SK-N-MC (cell line): ENCODE results near the gene TPO.

Source experiments
- DNase-seq: peaks from one replicate; pipeline ENCODE4 v3.0.0-alpha.2; 2011; ENCODE audit warnings: low read depth, low spot score
- H3K27ac ChIP-seq: fragments of 200-600 bp; sonication (generic); 2 replicates; pipeline ENCODE4 v1.5.1; 2016; ENCODE audit warnings: mixed run types
- H3K36me3 ChIP-seq: fragments of 200-600 bp; sonication (generic); 2 replicates; pipeline ENCODE4 v1.6.1; 2017; ENCODE audit warnings: antibody characterized with exemption, low read length, mixed read lengths; ENCODE audit not compliant: insufficient read depth
- H3K4me3 ChIP-seq: fragments of 200-600 bp; sonication (generic); 2 replicates; pipeline ENCODE4 v1.5.1; 2016
- H3K9ac ChIP-seq: fragments of 200-600 bp; sonication (generic); 2 replicates; pipeline ENCODE4 v1.8.0; 2017; ENCODE audit warnings: mixed run types, mixed read lengths; ENCODE audit not compliant: insufficient read length
- H3K9me3 ChIP-seq: fragments of 200-600 bp; sonication (generic); 2 replicates; pipeline ENCODE4 v1.6.1; 2017; ENCODE audit warnings: low read depth, mild to moderate bottlenecking, antibody characterized with exemption, low read length, moderate library complexity, mixed read lengths
- EZH2 ChIP-seq: fragments of 200-600 bp; sonication (generic); IDR thresholded peaks from one replicate; pipeline ENCODE4 v1.6.1; 2017; ENCODE audit warnings: antibody characterized with exemption
- FOXP2 ChIP-seq: optimal IDR thresholded peaks from 2 replicates; pipeline ENCODE3; 2011; ENCODE audit warnings: mild to moderate bottlenecking, moderate library complexity; ENCODE audit not compliant: insufficient read depth; ENCODE audit errors: extremely low read length, control extremely low read depth
- POLR2AphosphoS5 ChIP-seq: IDR thresholded peaks from 2 replicates; pipeline ENCODE4 v1.6.1; 2012; ENCODE audit warnings: mild to moderate bottlenecking, low read depth, low read length, borderline replicate concordance

Gene TPO

GRCh38 chr2:1494906-1495305 is 81.6 kb downstream of the TPO start:
- DNase-seq = no peak
- H3K9ac ChIP-seq = no peak overlapping the region
- H3K4me3 ChIP-seq = no peak overlapping the region
- TF ChIP-seq EZH2 (no peak), FOXP2 (no peak)
- no peaks in the 10 kb centered on the region for H3K36me3 ChIP-seq
- no peak overlapping the region for H3K27ac ChIP-seq
- no peaks in the 10 kb centered on the region for H3K9me3 ChIP-seq

- no peaks in the 10 kb centered on the region for H3K36me3 ChIP-seq
- DNase-seq = no peak
- TF ChIP-seq FOXP2 (no peak), EZH2 (no peak), POLR2AphosphoS5 (no peak)
- no peak overlapping the region for H3K27ac ChIP-seq
- no peak overlapping the region for H3K9ac ChIP-seq
- H3K9me3 ChIP-seq = no peaks in the 10 kb centered on the region
- H3K4me3 ChIP-seq = no peak overlapping the region
Measured at GRCh38 chr2:1495676-1496358, 82.6 kb downstream of the TPO start.

- H3K9me3 ChIP-seq = no peaks in the 10 kb centered on the region
- H3K4me3 ChIP-seq = peak overlapping the region; percentile 29; the same call in 1 of the 2 replicates
- no peak for TF ChIP-seq EZH2
- no peak for TF ChIP-seq FOXP2
- no peak for TF ChIP-seq POLR2AphosphoS5
- no peaks in the 10 kb centered on the region for H3K36me3 ChIP-seq
- no peak overlapping the region for H3K27ac ChIP-seq
- H3K9ac ChIP-seq = no peak overlapping the region
- no peak for DNase-seq
Measured at GRCh38 chr2:1496359-1496821, 83.1 kb downstream of the TPO start.

GRCh38 chr2:1497122-1497611 is 83.9 kb downstream of the TPO start:
- no peak for TF ChIP-seq EZH2
- no peak for TF ChIP-seq FOXP2
- TF ChIP-seq POLR2AphosphoS5 = no peak
- H3K36me3 ChIP-seq = no peaks in the 10 kb centered on the region
- H3K27ac ChIP-seq = no peak overlapping the region
- H3K9ac ChIP-seq = no peak overlapping the region
- no peak overlapping the region for H3K4me3 ChIP-seq
- no peaks in the 10 kb centered on the region for H3K9me3 ChIP-seq
- no peak for DNase-seq

GRCh38 chr2:1498176-1498575 is 84.9 kb downstream of the TPO start:
- no peak for DNase-seq
- no peak overlapping the region for H3K4me3 ChIP-seq
- TF ChIP-seq POLR2AphosphoS5 (no peak), EZH2 (no peak)
- H3K27ac ChIP-seq = no peak overlapping the region
- H3K9me3 ChIP-seq = no peaks in the 10 kb centered on the region
- H3K36me3 ChIP-seq = no peaks in the 10 kb centered on the region
- no peak overlapping the region for H3K9ac ChIP-seq

GRCh38 chr2:1499033-1499795 is 86.0 kb downstream of the TPO start:
- no peak for DNase-seq
- Histone ChIP-seq H3K36me3 (no peaks in the 10 kb centered on the region), H3K27ac (no peak overlapping the region), H3K4me3 (no peak overlapping the region), H3K9ac (no peak overlapping the region), H3K9me3 (no peaks in the 10 kb centered on the region)
- TF ChIP-seq FOXP2 = no peak
- no peak for TF ChIP-seq POLR2AphosphoS5
- TF ChIP-seq EZH2 = no peak

- no peak overlapping the region for H3K9ac ChIP-seq
- TF ChIP-seq FOXP2 (no peak), POLR2AphosphoS5 (no peak), EZH2 (no peak)
- no peak overlapping the region for H3K4me3 ChIP-seq
- H3K36me3 ChIP-seq = no peaks in the 10 kb centered on the region
- no peaks in the 10 kb centered on the region for H3K9me3 ChIP-seq
- no peak overlapping the region for H3K27ac ChIP-seq
- DNase-seq = no peak
Measured at GRCh38 chr2:1501038-1501851, 88.0 kb downstream of the TPO start.

GRCh38 chr2:1501991-1502390 is 88.7 kb downstream of the TPO start:
- Histone ChIP-seq H3K9me3 (no peaks in the 10 kb centered on the region), H3K9ac (no peak overlapping the region), H3K4me3 (no peak overlapping the region), H3K27ac (no peak overlapping the region), H3K36me3 (no peaks in the 10 kb centered on the region)
- TF ChIP-seq FOXP2 (no peak), POLR2AphosphoS5 (no peak), EZH2 (no peak)
- DNase-seq = no peak

GRCh38 chr2:1502891-1503304 is 89.6 kb downstream of the TPO start:
- no peak for DNase-seq
- Histone ChIP-seq H3K9ac (no peak overlapping the region), H3K4me3 (no peak overlapping the region), H3K27ac (no peak overlapping the region), H3K36me3 (no peaks in the 10 kb centered on the region), H3K9me3 (no peaks in the 10 kb centered on the region)
- no peak for TF ChIP-seq FOXP2
- TF ChIP-seq EZH2 = no peak
- no peak for TF ChIP-seq POLR2AphosphoS5
